ENCODE results near the gene N4BP3.
A peak's percentile ranks its signal among the peaks of the same experiment; 100 is the strongest.
"Not testable (repeated sequence)": the region's sequence is repeated elsewhere in the genome, so short reads cannot be mapped to it uniquely, and the experiment has no call there.

The N4BP3 gene

DNA sequence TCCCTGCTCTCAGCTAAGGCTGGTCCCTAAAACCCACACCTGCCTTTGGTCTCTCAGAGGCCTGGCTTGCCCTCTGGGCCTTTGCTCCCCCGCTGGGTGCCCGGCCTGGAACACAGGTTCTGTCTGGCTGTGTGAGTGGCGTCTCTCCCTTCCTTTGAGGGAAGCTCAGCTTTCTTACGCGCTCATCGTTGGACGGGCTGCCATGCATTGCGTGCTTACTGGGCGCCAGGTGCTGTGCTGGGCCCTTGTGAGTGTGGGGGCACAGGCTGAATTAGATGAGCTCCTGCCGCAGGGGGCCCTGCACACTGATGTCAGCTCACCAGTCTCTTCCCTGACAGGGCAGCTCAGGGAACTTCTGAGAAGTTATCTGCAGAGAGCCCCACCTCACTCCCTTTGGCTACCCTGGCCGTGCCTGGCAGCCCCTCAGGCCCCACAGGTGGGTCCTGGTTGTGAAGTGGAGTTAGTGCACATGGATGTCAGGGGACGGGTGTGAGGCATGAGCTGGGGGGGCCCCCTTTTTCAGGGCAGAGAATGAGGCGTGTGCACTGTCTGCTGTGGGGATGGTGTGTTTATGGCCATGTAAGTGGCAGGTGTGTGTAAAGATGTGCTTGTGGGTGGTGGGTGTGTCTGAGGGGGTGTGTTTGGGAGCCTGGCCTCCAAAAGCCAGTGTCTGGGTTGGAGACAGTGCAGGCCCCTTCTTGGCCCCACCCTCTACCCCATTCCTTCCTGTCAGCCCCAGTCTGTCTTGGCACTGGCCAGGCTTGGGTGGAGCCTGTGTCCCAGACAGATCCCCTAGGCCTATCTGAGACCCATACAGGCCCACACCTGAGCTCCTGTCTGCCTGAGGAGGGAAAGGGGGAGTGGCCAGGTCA lies 10.0 kb downstream of the N4BP3 start:
- H3K27me3 Mint-ChIP-seq (ENCODE audit: low read depth): no peaks in the 10 kb centered on the region
- peaks cover 4% of the 10 kb centered on the region for H3K4me1 Mint-ChIP-seq (ENCODE audit: low read depth)
- no peaks in the 10 kb centered on the region for H3K9me3 Mint-ChIP-seq
- H3K36me3 Mint-ChIP-seq (ENCODE audit: low read depth): no peaks in the 10 kb centered on the region
- no peak overlapping the region for H3K27ac Mint-ChIP-seq
- no peak overlapping the region for H3K4me3 Mint-ChIP-seq

DNA sequence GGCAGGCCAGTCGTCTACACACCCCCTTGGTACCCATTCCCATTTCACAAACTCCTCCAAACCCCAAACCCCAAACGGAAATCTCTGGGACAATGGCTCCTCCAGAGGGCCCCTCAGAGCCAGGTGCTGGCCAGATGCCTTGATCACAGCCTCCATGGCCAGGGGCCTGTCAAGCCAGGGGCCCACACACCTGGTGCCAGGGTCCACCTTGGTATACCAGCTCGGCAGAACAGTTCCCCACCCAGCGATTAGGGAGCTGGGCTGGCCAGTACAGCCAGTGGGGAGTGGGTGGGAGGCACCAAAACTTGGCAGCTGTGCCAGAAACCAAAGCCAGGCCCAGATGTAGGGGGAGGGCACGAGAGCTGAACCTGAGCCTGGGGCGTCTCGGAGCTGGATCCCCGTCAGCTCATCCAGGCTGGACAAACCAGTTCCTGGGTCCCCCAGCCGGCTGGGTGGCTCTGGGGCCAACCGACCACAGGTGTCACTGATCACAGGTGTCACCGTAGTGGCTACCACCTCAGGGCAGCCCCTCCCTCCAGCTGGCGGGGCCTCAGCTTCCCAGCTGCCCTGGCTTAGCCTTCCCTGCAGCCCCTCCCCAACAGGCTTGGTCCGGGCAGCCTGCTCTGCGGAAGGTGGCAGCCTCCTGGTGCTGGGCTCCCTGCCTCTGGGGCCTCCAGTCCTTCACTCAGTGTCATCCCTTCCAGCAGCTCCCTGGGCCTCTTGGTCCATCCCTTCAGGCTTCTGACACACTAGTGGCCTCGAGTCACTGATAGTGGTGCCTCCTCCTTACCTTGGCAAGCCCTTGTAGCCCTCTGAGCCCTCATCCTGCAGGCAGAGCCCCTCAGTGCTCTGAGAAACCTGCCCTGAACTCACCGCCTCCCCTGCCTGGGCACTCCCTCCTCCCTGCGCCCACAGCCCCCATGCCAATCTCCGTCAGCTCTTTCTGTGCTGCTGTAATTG lies 10.9 kb downstream of the N4BP3 start:
- peaks cover 4% of the 10 kb centered on the region for H3K4me1 Mint-ChIP-seq (ENCODE audit: low read depth)
- H3K27ac Mint-ChIP-seq: no peak overlapping the region
- H3K36me3 Mint-ChIP-seq (ENCODE audit: low read depth): no peaks in the 10 kb centered on the region
- no peak overlapping the region for H3K4me3 Mint-ChIP-seq
- no peaks in the 10 kb centered on the region for H3K9me3 Mint-ChIP-seq
- no peaks in the 10 kb centered on the region for H3K27me3 Mint-ChIP-seq (ENCODE audit: low read depth)

DNA sequence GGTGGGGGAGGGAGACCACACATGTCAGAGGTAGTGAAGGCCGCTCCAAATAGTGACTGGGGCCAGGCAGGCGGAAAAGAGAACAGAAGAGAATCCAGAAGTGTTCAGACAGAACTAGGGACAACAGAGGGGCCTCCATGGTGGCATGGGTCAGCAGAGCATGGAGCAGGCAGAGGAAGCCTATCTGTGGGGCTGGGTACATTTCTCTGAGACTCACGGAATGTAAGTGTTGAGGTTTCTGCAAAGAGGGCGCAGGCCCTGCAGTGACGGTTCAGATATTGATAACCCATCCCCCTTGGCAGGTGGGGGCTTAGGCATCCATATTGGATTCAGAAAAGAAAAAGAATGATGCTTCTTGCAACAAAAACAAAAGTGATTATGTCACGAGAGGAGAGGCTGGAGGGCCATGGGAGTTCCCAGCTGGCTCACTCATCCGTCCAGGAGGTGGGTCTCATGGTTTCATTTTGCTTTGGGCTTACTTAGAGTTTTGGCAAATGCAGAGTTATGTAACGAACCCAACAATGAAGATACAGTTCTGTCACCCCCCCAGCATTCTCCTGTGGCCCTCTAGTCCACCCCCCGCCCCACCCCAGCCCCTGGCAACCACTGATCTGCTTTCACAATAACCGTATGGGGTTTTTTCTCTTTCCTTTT lies 12.0 kb downstream of the N4BP3 start:
- Mint-ChIP-seq H3K27me3 (ENCODE audit: low read depth) (no peaks in the 10 kb centered on the region), H3K4me3 (no peak overlapping the region), H3K4me1 (ENCODE audit: low read depth) (peaks cover 6% of the 10 kb centered on the region), H3K27ac (no peak overlapping the region), H3K9me3 (no peaks in the 10 kb centered on the region), H3K36me3 (ENCODE audit: low read depth) (no peaks in the 10 kb centered on the region)

- Mint-ChIP-seq H3K36me3 (ENCODE audit: low read depth) (peaks cover 1% of the 10 kb centered on the region), H3K9me3 (no peaks in the 10 kb centered on the region), H3K27ac (no peak overlapping the region), H3K4me3 (no peak overlapping the region), H3K4me1 (ENCODE audit: low read depth) (peaks cover 7% of the 10 kb centered on the region), H3K27me3 (ENCODE audit: low read depth) (no peaks in the 10 kb centered on the region)
Observed at GRCh38 chr5:178126556-178126955, 13.2 kb downstream of the N4BP3 start.

DNA sequence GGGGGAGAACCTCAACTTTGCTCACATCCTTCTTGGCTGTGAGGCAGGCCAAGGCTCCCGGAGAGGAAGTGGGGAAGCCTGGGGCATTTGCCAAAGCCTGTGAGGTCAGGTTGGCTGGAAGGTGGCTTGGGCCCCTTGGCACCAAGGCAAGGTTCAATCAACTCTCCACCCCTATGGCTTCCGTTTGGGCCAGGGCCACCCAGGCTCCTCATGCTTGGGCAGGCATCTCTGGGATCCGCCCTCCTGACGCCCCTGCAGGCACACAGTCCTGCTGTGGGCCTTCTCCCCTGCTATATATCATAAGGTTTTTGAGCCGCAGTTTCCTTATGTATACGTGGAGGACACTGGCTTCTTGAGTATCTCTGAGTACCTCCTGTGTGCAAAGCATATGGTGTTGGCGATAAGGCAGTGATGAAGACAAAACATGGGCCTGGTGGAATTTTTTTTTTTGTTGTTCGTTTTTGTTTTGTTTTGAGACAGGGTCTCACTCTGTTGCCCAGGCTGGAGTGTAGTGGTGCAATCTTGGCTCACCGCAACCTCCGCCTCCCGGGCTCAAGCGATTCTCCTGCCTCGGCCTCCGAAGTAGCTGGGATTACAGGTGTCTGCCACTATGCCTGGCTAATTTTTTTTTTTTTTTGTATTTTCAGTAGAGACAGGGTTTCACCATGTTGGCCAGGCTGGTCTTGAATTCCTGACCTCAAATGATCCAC lies 14.1 kb downstream of the N4BP3 start:
- H3K36me3 Mint-ChIP-seq (ENCODE audit: low read depth); H3K4me3 Mint-ChIP-seq; H3K27ac Mint-ChIP-seq; H3K9me3 Mint-ChIP-seq; H3K27me3 Mint-ChIP-seq (ENCODE audit: low read depth): not testable (repeated sequence)
- H3K4me1 Mint-ChIP-seq (ENCODE audit: low read depth): peaks cover 11% of the 10 kb centered on the region

- H3K27me3 Mint-ChIP-seq (ENCODE audit: low read depth): no peaks in the 10 kb centered on the region
- no peaks in the 10 kb centered on the region for H3K9me3 Mint-ChIP-seq
- H3K4me3 Mint-ChIP-seq: no peak overlapping the region
- no peak overlapping the region for H3K27ac Mint-ChIP-seq
- peaks cover 8% of the 10 kb centered on the region for H3K36me3 Mint-ChIP-seq (ENCODE audit: low read depth)
- peaks cover 13% of the 10 kb centered on the region for H3K4me1 Mint-ChIP-seq (ENCODE audit: low read depth)
Observed at GRCh38 chr5:178129296-178129695, 16.0 kb downstream of the N4BP3 start.

DNA sequence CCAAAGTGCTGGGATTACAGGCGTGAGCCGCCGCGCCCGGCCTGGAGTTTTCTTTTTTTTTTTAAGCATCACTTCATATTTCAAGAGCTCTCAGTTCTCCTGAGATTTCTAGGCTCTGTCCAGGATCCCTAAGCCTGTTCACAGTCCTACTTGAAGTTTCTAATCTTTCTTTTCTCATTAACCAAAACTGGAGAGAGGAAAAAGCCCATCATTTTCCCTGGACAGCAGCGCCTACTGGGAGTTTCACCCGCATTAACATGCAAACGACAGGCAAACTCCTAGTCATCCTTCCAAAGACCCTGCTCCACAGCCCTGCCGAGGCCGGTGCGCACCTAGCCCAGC lies 16.9 kb downstream of the N4BP3 start:
- H3K27me3 Mint-ChIP-seq (ENCODE audit: low read depth); H3K36me3 Mint-ChIP-seq (ENCODE audit: low read depth); H3K27ac Mint-ChIP-seq; H3K9me3 Mint-ChIP-seq: not testable (repeated sequence)
- H3K4me3 Mint-ChIP-seq: peak overlapping the region; percentile 49
- peaks cover 13% of the 10 kb centered on the region for H3K4me1 Mint-ChIP-seq (ENCODE audit: low read depth)

GRCh38 chr5:178130576-178131445 lies 17.5 kb downstream of the N4BP3 start, which contains the start of gene RMND5B:
Gene RMND5B (plus strand): TSS chr5:178131014. CDS start chr5:178138120, 7,106 bp downstream.
- peak within 1 kb of the TSS; percentile 85 for H3K4me3 Mint-ChIP-seq
- peak within 1 kb of the TSS; percentile 83 for H3K27ac Mint-ChIP-seq
- H3K36me3 Mint-ChIP-seq (ENCODE audit: low read depth): peaks cover 13% of the 10 kb centered on the region
- no peaks in the 10 kb centered on the region for H3K27me3 Mint-ChIP-seq (ENCODE audit: low read depth)
- H3K4me1 Mint-ChIP-seq (ENCODE audit: low read depth): peaks cover 13% of the 10 kb centered on the region
- no peaks in the 10 kb centered on the region for H3K9me3 Mint-ChIP-seq

DNA sequence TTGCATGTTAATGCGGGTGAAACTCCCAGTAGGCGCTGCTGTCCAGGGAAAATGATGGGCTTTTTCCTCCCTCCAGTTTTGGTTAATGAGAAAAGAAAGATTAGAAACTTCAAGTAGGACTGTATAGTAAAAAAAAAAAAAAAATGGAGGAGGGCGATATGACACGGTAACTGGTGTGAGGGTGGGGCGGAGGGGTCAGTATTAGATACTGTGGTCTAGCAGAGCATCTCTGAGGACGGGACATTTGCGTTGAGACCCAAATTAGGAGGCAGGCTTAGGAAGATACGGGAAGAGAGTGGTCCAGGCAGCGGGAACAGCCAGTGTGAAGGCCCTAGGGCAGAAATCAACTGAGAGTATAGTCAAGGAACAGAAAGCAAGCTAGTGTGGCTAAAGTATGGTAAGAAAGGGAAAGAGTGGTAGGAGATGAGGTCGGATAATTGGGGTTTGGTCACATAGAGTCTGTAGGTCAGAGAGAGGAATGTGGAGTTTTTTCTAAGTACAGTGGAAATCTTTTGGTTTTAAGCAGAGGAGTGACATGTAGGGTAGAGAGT lies 18.2 kb downstream of the N4BP3 start:
- Mint-ChIP-seq H3K27ac (peak overlapping the region; percentile 83), H3K4me3 (peak overlapping the region; percentile 85), H3K36me3 (ENCODE audit: low read depth) (peaks cover 16% of the 10 kb centered on the region), H3K9me3 (no peaks in the 10 kb centered on the region), H3K4me1 (ENCODE audit: low read depth) (peaks cover 13% of the 10 kb centered on the region), H3K27me3 (ENCODE audit: low read depth) (no peaks in the 10 kb centered on the region)

- H3K4me3 Mint-ChIP-seq: no peak overlapping the region
- H3K27ac Mint-ChIP-seq: no peak overlapping the region
- H3K9me3 Mint-ChIP-seq: no peaks in the 10 kb centered on the region
- H3K4me1 Mint-ChIP-seq (ENCODE audit: low read depth): peaks cover 5% of the 10 kb centered on the region
- H3K27me3 Mint-ChIP-seq (ENCODE audit: low read depth): no peaks in the 10 kb centered on the region
- peaks cover 22% of the 10 kb centered on the region for H3K36me3 Mint-ChIP-seq (ENCODE audit: low read depth)
Observed at GRCh38 chr5:178136990-178137389, 23.7 kb downstream of the N4BP3 start.

DNA sequence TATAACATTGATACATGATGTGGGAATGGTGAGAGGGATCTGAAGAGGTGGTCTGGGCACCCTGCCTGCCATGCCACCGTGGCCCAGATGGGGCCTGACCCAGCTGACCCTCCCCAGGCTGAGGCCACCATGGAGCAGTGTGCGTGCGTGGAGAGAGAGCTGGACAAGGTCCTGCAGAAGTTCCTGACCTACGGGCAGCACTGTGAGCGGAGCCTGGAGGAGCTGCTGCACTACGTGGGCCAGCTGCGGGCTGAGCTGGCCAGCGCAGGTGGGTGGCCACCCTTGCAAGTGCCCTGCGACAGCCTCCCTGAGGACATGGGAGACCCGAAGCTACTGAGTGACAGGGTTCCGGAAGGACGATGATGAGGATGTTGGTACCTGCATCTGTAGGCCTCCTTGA lies 24.7 kb downstream of the N4BP3 start:
- no peak overlapping the region for H3K27ac Mint-ChIP-seq
- no peak overlapping the region for H3K4me3 Mint-ChIP-seq
- peaks cover 27% of the 10 kb centered on the region for H3K36me3 Mint-ChIP-seq (ENCODE audit: low read depth)
- H3K9me3 Mint-ChIP-seq: no peaks in the 10 kb centered on the region
- peaks cover 4% of the 10 kb centered on the region for H3K4me1 Mint-ChIP-seq (ENCODE audit: low read depth)
- no peaks in the 10 kb centered on the region for H3K27me3 Mint-ChIP-seq (ENCODE audit: low read depth)

DNA sequence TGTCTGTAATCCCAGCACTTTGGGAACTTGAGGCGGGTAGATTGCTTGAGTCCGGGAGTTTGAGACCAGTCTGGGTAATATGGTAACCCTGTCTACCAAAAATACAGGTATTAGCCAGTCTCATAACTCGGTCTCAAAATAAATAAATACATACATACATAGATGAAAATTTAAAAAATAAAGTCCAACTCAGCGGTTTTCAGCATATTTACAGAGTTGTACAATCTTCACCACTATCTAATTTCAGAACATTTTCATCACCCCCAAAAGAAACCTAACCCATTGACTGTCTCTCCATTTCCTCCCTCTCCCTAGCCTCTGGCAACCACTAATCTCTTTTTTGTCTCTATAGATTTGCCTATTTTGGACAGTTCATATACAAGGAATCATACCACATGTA lies 28.2 kb downstream of the N4BP3 start:
- Mint-ChIP-seq H3K27ac (no peak overlapping the region), H3K4me3 (no peak overlapping the region), H3K36me3 (ENCODE audit: low read depth) (peaks cover 22% of the 10 kb centered on the region), H3K4me1 (ENCODE audit: low read depth) (peaks cover 1% of the 10 kb centered on the region), H3K9me3 (no peaks in the 10 kb centered on the region), H3K27me3 (ENCODE audit: low read depth) (no peaks in the 10 kb centered on the region)

DNA sequence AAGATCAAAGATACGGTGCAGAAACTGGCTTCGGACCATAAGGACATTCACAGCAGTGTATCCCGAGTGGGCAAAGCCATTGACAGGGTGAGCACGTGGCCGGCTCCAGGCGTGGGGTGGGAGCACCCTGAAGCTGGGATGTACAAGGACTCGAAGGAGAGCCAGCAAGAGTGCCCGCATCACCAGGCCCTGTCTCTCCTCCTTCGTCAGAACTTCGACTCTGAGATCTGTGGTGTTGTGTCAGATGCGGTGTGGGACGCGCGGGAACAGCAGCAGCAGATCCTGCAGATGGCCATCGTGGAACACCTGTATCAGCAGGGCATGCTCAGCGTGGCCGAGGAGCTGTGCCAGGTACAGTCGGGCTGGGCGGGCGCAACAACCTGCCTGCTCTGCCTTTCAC lies 29.3 kb downstream of the N4BP3 start:
- no peaks in the 10 kb centered on the region for H3K27me3 Mint-ChIP-seq (ENCODE audit: low read depth)
- peaks cover 30% of the 10 kb centered on the region for H3K36me3 Mint-ChIP-seq (ENCODE audit: low read depth)
- H3K27ac Mint-ChIP-seq: no peak overlapping the region
- H3K9me3 Mint-ChIP-seq: no peaks in the 10 kb centered on the region
- peaks cover 1% of the 10 kb centered on the region for H3K4me1 Mint-ChIP-seq (ENCODE audit: low read depth)
- H3K4me3 Mint-ChIP-seq: no peak overlapping the region

Data from T-helper 1 cell treated with Interleukin-12 subunit alpha and Interleukin-12 subunit beta and Interleukin-4 antibody, amounts not matched to agents 30 μg/mL and 1 μg/mL, for 36 hours (primary cell).